Activated CD8-positive, alpha-beta memory T cell treated with anti-CD3 and anti-CD28 coated beads, Interleukin-2, amount 10 ng/mL, durations not matched to agents 7 days and 5 days (primary cell): Measurements from ENCODE around the gene OCSTAMP. TPM values are rescaled to one million over a fixed set of nuclear protein-coding genes. Genes with fewer than 3 reads are reported as not detected.

Experiments used
- ATAC-seq: fragments of 150-1000 bp; cut with Tn5 transposase; one replicate; pipeline ENCODE4 v1.10.0; 2021; ENCODE audit warnings: moderate library complexity
- CTCF ChIA-PET: fragments of 350-600 bp; sonication (Branson Sonifier 250); formaldehyde crosslinking; loops from one replicate; lab custom pipeline; 2021; ENCODE audit warnings: antibody characterized with exemption; lab: Charles Lee
- DNase-seq: peaks from one replicate; pipeline ENCODE4 v3.0.0-alpha.2; 2020
- H3K27ac Mint-ChIP-seq: one replicate; pipeline ENCODE4 v1.8.0; 2021; ENCODE audit warnings: mild to moderate bottlenecking, mixed read lengths
- H3K27me3 Mint-ChIP-seq: one replicate; pipeline ENCODE4 v1.8.0; 2021; ENCODE audit warnings: mixed read lengths
- H3K36me3 Mint-ChIP-seq: one replicate; pipeline ENCODE4 v1.8.0; 2021; ENCODE audit warnings: mild to moderate bottlenecking, mixed read lengths
- H3K4me1 Mint-ChIP-seq: one replicate; pipeline ENCODE4 v1.8.0; 2021; ENCODE audit warnings: mixed read lengths
- H3K4me3 Mint-ChIP-seq: one replicate; pipeline ENCODE4 v1.8.0; 2021; ENCODE audit warnings: mild to moderate bottlenecking, moderate library complexity, mixed read lengths
- H3K9me3 Mint-ChIP-seq: one replicate; pipeline ENCODE4 v1.8.0; 2022; ENCODE audit warnings: low read depth, mixed read lengths
- total RNA-seq, 2 experiments: library from RNA; stranded (reverse); gene quantifications; one replicate each; pipeline ENCODE4 v1.2.3, GENCODE V29; 2021

The OCSTAMP gene
- total RNA-seq, 2 experiments from 2014 or later: not detected

GRCh38 chr20:46519471-46520068 lies 30.9 kb downstream of the OCSTAMP start:
- H3K27me3 Mint-ChIP-seq: peaks cover 14% of the 10 kb centered on the region
- H3K4me1 Mint-ChIP-seq: no peaks in the 10 kb centered on the region
- no peaks in the 10 kb centered on the region for H3K36me3 Mint-ChIP-seq
- no peak for ATAC-seq
- no peak for DNase-seq
- H3K27ac Mint-ChIP-seq: no peak overlapping the region
- H3K9me3 Mint-ChIP-seq: no peaks in the 10 kb centered on the region
- H3K4me3 Mint-ChIP-seq: no peak overlapping the region
- CTCF ChIA-PET: interaction anchor here (0.8 to 4.3 kb wide), 5 partner anchors 25 to 165 kb away, joined by 3 to 16 read pairs (median 3); partner anchors contain the start of gene OCSTAMP

- peak; percentile 85 for ATAC-seq
These were observed 37.3 kb downstream of the OCSTAMP start, which contains the start of gene ZNF334 for GRCh38 chr20:46512943-46513844. Gene ZNF334, minus strand, starts transcription at chr20:46513559. Its CDS starts 1,457 bp downstream, at chr20:46512102.

GRCh38 chr20:46509523-46509922 lies 40.9 kb downstream of the OCSTAMP start:
- Mint-ChIP-seq H3K9me3 (peaks cover 12% of the 10 kb centered on the region), H3K27me3 (peaks cover 6% of the 10 kb centered on the region), H3K4me3 (no peak overlapping the region), H3K36me3 (peaks cover 19% of the 10 kb centered on the region), H3K4me1 (peaks cover 24% of the 10 kb centered on the region), H3K27ac (no peak overlapping the region)
- no peak for DNase-seq
- ATAC-seq: no peak
- CTCF ChIA-PET: interaction anchor here (0.6 kb wide), 1 partner anchor 58 kb away, joined by 3 read pairs; no protein-coding TSS in a partner anchor

More at GRCh38 chr20:46512943-46513844, 37.3 kb downstream of the OCSTAMP start, which contains the start of gene ZNF334:
- Mint-ChIP-seq H3K27me3 (peaks cover 7% of the 10 kb centered on the region), H3K4me1 (peaks cover 22% of the 10 kb centered on the region), H3K9me3 (peaks cover 3% of the 10 kb centered on the region), H3K4me3 (peak within 1 kb of the TSS; percentile 71), H3K36me3 (peaks cover 14% of the 10 kb centered on the region), H3K27ac (peak within 1 kb of the TSS; percentile 62)
- CTCF ChIA-PET: interaction anchor here (0.8 to 2.3 kb wide), 8 partner anchors 8 to 181 kb away, joined by 3 to 7 read pairs (median 4); no protein-coding TSS in a partner anchor
- DNase-seq: peak; percentile 60

GRCh38 chr20:46507760-46508407 lies 42.6 kb downstream of the OCSTAMP start:
- peaks cover 25% of the 10 kb centered on the region for H3K9me3 Mint-ChIP-seq
- no peak for DNase-seq
- H3K4me3 Mint-ChIP-seq: no peak overlapping the region
- H3K36me3 Mint-ChIP-seq: peaks cover 32% of the 10 kb centered on the region
- H3K4me1 Mint-ChIP-seq: peaks cover 15% of the 10 kb centered on the region
- no peak for ATAC-seq
- no peak overlapping the region for H3K27ac Mint-ChIP-seq
- peaks cover 6% of the 10 kb centered on the region for H3K27me3 Mint-ChIP-seq
- CTCF ChIA-PET: no interaction called here

- no peak overlapping the region for H3K27ac Mint-ChIP-seq
- H3K27me3 Mint-ChIP-seq: peaks cover 6% of the 10 kb centered on the region
- ATAC-seq: no peak
- no peak for DNase-seq
- H3K4me3 Mint-ChIP-seq: no peak overlapping the region
- peaks cover 42% of the 10 kb centered on the region for H3K36me3 Mint-ChIP-seq
- CTCF ChIA-PET: interaction anchor here (1.0 kb wide), 1 partner anchor 17 kb away, joined by 3 read pairs; no protein-coding TSS in a partner anchor
- peaks cover 11% of the 10 kb centered on the region for H3K4me1 Mint-ChIP-seq
- peaks cover 46% of the 10 kb centered on the region for H3K9me3 Mint-ChIP-seq
These were observed 44.9 kb downstream of the OCSTAMP start for GRCh38 chr20:46505506-46505905.

GRCh38 chr20:46501961-46502360 lies 48.5 kb downstream of the OCSTAMP start:
- H3K4me3 Mint-ChIP-seq: no peak overlapping the region
- CTCF ChIA-PET: no interaction called here
- no peaks in the 10 kb centered on the region for H3K4me1 Mint-ChIP-seq
- peaks cover 48% of the 10 kb centered on the region for H3K9me3 Mint-ChIP-seq
- ATAC-seq (no peak), DNase-seq (no peak)
- no peaks in the 10 kb centered on the region for H3K27me3 Mint-ChIP-seq
- no peak overlapping the region for H3K27ac Mint-ChIP-seq
- peaks cover 37% of the 10 kb centered on the region for H3K36me3 Mint-ChIP-seq

- DNase-seq (no peak), ATAC-seq (no peak)
- Mint-ChIP-seq H3K27me3 (no peaks in the 10 kb centered on the region), H3K4me3 (no peak overlapping the region), H3K36me3 (peaks cover 36% of the 10 kb centered on the region), H3K9me3 (peaks cover 48% of the 10 kb centered on the region), H3K4me1 (no peaks in the 10 kb centered on the region), H3K27ac (no peak overlapping the region)
- CTCF ChIA-PET: no interaction called here
These were observed 49.0 kb downstream of the OCSTAMP start for GRCh38 chr20:46501337-46501942.

GRCh38 chr20:46494077-46494476 lies 56.4 kb downstream of the OCSTAMP start:
- CTCF ChIA-PET: no interaction called here
- ATAC-seq: no peak

GRCh38 chr20:46491354-46491753 lies 59.1 kb downstream of the OCSTAMP start:
- Mint-ChIP-seq H3K4me1 (no peaks in the 10 kb centered on the region), H3K9me3 (peaks cover 3% of the 10 kb centered on the region), H3K27ac (no peak overlapping the region), H3K36me3 (no peaks in the 10 kb centered on the region), H3K27me3 (peaks cover 64% of the 10 kb centered on the region), H3K4me3 (no peak overlapping the region)
- DNase-seq (no peak), ATAC-seq (no peak)
- CTCF ChIA-PET: no interaction called here

More at GRCh38 chr20:46494077-46494476, 56.4 kb downstream of the OCSTAMP start:
- Mint-ChIP-seq H3K4me1 (no peaks in the 10 kb centered on the region), H3K4me3 (no peak overlapping the region), H3K27ac (no peak overlapping the region), H3K27me3 (peaks cover 41% of the 10 kb centered on the region), H3K36me3 (no peaks in the 10 kb centered on the region), H3K9me3 (peaks cover 3% of the 10 kb centered on the region)
- DNase-seq: no peak

Other genes starting within 250 kb of the OCSTAMP start
- gene CDH22, start 242.2 kb downstream of the OCSTAMP start, total RNA-seq: not detected
- 10 to 100 TPM; 80.3 to 85.5 TPM for gene ELMO2, start 144.0 kb downstream of the OCSTAMP start, total RNA-seq
- gene ZNF334, start 37.1 kb downstream of the OCSTAMP start, total RNA-seq: 1 to 10 TPM; 1.7 to 1.8 TPM
- under 1 TPM in 1 of 2 experiments, not detected in 1; 0.19 TPM for gene SLC13A3, start 100.8 kb upstream of the OCSTAMP start, total RNA-seq
- 10 to 100 TPM; 14.8 to 20.9 TPM for gene TP53RK, start 138.8 kb upstream of the OCSTAMP start, total RNA-seq
- not detected for gene SLC2A10, start 159.0 kb upstream of the OCSTAMP start, total RNA-seq